AG04449 (cell line): ENCODE measurements around the gene TMEM40.

Experiments used
- CTCF ChIA-PET: fragments of 350-600 bp; formaldehyde crosslinking; extraction: SDS; loops from one replicate; lab custom pipeline; 2021; ENCODE audit warnings: antibody characterized with exemption; lab: Yijun Ruan, JAX
- POLR2A ChIA-PET: fragments of 400-600, 350-600 bp; formaldehyde crosslinking; extraction: SDS; loops from one replicate; lab custom pipeline; 2020; ENCODE audit warnings: antibody characterized with exemption, inconsistent platforms; lab: Yijun Ruan, JAX
- DNase-seq: peaks from one replicate; pipeline ENCODE4 v3.0.0-alpha.2; 2010; ENCODE audit warnings: low read depth, low spot score
- H3K4me3 ChIP-seq: 2 replicates; pipeline ENCODE4 v1.5.1; 2011; ENCODE audit warnings: low read depth, mild to moderate bottlenecking, control low read depth, low read length
- TF ChIP-seq, protein P1 (sequence below): IDR thresholded peaks from one replicate; pipeline ENCODE4 v1.5.1; 2011; ENCODE audit warnings: mild to moderate bottlenecking, moderate library complexity, low read length, control low read depth, inconsistent platforms; ENCODE audit not compliant: insufficient read depth; ENCODE audit errors: missing control alignments

TMEM40 gene

DNA sequence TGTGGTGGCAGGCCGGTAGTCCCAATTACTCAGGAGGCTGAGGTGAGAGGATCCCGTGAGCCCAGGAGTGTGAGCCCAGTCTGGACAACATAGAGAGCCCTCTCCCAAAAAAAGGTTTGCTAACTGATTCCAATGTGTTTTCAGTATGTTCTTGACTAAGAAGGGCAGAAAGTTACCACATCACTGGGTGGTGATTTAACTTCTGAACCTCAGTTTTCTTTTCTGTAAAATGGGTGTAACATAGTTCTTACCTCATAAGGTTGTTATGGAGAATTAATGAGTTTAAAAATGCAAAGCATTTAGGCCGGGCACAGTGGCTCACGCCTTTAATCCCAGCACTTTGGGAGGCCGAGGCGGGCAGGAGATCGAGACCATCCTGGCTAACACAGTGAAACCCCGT is 66.6 kb downstream of the TMEM40 start:
- TF ChIP-seq, protein P1, sequence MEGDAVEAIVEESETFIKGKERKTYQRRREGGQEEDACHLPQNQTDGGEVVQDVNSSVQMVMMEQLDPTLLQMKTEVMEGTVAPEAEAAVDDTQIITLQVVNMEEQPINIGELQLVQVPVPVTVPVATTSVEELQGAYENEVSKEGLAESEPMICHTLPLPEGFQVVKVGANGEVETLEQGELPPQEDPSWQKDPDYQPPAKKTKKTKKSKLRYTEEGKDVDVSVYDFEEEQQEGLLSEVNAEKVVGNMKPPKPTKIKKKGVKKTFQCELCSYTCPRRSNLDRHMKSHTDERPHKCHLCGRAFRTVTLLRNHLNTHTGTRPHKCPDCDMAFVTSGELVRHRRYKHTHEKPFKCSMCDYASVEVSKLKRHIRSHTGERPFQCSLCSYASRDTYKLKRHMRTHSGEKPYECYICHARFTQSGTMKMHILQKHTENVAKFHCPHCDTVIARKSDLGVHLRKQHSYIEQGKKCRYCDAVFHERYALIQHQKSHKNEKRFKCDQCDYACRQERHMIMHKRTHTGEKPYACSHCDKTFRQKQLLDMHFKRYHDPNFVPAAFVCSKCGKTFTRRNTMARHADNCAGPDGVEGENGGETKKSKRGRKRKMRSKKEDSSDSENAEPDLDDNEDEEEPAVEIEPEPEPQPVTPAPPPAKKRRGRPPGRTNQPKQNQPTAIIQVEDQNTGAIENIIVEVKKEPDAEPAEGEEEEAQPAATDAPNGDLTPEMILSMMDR = no peak
- ChIA-PET CTCF (no interaction called here), POLR2A (no interaction called here)
- DNase-seq = no peak
- no peak overlapping the region for H3K4me3 ChIP-seq

DNA sequence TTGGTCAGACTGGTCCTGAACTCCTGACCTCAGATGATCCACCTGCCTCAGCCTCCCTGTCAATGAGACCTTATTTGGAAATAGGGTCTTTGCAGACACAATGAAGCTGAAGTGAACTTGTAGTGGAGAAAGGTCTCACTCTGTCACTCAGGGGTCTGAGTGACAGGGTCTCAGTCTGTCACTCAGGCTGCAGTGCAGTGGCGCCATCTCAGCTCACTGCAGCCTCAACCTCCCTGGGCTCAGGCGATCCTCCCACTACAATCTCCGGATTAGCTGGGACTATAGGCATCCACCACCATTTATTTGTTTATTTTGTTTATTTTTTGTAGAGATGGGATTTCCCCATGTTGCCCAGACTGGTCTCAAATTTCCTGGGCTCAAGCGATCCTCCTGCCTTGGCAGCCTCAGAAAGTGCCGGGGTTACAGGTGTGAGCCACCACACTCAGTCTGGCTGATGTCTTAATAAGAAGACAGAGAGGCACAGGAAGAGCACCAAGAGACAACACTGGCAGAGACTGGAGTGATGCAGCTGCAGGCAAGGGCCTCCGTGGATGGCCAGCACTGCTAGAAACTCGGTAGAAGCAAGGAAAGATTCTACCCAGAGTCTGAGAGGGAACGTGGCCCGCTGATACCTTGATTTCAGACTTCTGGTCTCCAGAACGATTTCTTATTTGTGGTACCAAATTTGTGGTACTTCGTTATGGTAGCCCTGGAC is 68.9 kb downstream of the TMEM40 start:
- no peak overlapping the region for H3K4me3 ChIP-seq
- DNase-seq = no peak
- CTCF ChIA-PET = interaction anchor here (3.0 kb wide), 1 partner anchor 16 kb away, joined by 10 read pairs; no protein-coding TSS in a partner anchor
- POLR2A ChIA-PET = no interaction called here
- TF ChIP-seq, protein P1 = no peak

DNA sequence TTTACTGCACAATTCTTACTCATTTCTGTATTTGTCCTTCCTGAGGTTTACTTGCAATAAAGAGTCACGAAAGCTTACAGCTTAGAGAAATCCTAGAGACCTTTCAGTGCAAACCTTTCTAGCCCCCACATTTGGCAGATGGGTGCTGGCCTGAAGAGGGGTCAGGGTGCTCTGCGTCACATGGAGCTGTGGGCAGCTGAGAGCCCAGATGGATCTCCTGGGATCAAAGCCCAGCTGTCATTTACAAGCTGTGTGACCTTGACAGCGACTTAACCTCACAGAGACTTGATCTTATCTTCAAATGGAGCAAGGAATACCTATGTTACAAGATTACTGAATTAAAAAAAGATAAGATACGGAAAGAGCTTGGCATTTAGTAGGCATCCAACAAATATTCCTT is 71.1 kb downstream of the TMEM40 start:
- H3K4me3 ChIP-seq = no peak overlapping the region
- TF ChIP-seq, protein P1 = no peak
- ChIA-PET CTCF (interaction anchor here (1.0 to 3.0 kb wide), 3 partner anchors 17 to 32 kb away, joined by 3 to 10 read pairs (median 5); no protein-coding TSS in a partner anchor), POLR2A (no interaction called here)
- no peak for DNase-seq

DNA sequence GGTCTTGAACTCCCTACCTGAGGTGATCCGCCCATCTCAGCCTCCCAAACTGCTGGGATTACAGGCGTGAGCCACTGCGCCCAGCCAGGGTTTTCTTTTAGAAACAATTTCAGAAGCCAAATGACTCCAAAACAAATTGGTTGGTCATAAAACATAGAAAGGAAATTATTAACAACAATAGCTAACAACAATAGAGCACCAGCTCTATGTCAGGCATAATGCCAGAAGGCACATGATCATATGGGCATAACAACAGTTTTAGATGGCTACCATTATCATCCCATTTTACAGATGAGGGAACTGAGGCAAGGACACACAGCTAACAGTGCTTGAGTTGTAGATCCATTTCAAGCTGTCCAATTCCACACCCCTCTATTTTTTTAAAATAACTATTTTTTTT is 73.0 kb downstream of the TMEM40 start:
- TF ChIP-seq, protein P1 = no peak
- ChIA-PET CTCF (interaction anchor here (1.7 to 2.1 kb wide), 2 partner anchors 9 to 20 kb away, joined by 6 to 7 read pairs; no protein-coding TSS in a partner anchor), POLR2A (no interaction called here)
- DNase-seq = no peak
- no peak overlapping the region for H3K4me3 ChIP-seq
